Lower lobe of right lung (tissue), 2 donors: ENCODE results near the gene MAPK4. TPM values are rescaled to one million over a fixed set of nuclear protein-coding genes. Genes with fewer than 3 reads are reported as not detected.
"Not testable (repeated sequence)": the region's sequence is repeated elsewhere in the genome, so short reads cannot be mapped to it uniquely, and the experiment has no call there.

Experiments
- ATAC-seq, 2 donors: fragments of 200-7000 bp; cut with Tn5 transposase; one replicate each; pipeline ENCODE4 v1.9.1; 2020 to 2022; ENCODE audit warnings: mild to moderate bottlenecking in 2 of 2, moderate library complexity in 2 of 2
- DNase-seq: peaks from one replicate; pipeline ENCODE4 v3.0.0-alpha.2; 2020
- H3K27ac ChIP-seq: fragments of 200-600 bp; one replicate; pipeline ENCODE4 v1.8.0; 2022
- H3K27me3 ChIP-seq: fragments of 200-600 bp; one replicate; pipeline ENCODE4 v1.8.0; 2022; ENCODE audit warnings: low read depth
- H3K36me3 ChIP-seq: fragments of 200-600 bp; one replicate; pipeline ENCODE4 v1.8.0; 2022; ENCODE audit warnings: mild to moderate bottlenecking
- H3K4me1 ChIP-seq: fragments of 200-600 bp; one replicate; pipeline ENCODE4 v1.8.0; 2022
- H3K4me3 ChIP-seq: fragments of 200-600 bp; one replicate; pipeline ENCODE4 v1.8.0; 2022; ENCODE audit warnings: mild to moderate bottlenecking
- H3K9me3 ChIP-seq: fragments of 200-600 bp; one replicate; pipeline ENCODE4 v1.8.0; 2022
- intact Hi-C: fragments of 100-400 bp; cut with DNase I; formaldehyde crosslinking; loops from one replicate; pipeline ENCODE4 v1.11.0; 2022
- total RNA-seq: library from RNA; stranded (reverse); fragmentation: NEBNext Ultra II Directional; extraction: Animal tissue kit (Norgen Biotek cat#: 25700); gene quantifications from one replicate; pipeline ENCODE4 v1.2.1, GENCODE V29; 2021
- TF ChIP-seq, protein P1 (sequence below): fragments of 200-600 bp; IDR thresholded peaks from one replicate; pipeline ENCODE4 v1.8.0; 2022; ENCODE audit warnings: antibody characterized with exemption, mild to moderate bottlenecking
- donor health status: DM: no; HTN: yes; CAD: no; lungs with severe emphysema.

MAPK4 gene
- total RNA-seq, 1 donor from 2014 or later = 2.9 TPM

DNA sequence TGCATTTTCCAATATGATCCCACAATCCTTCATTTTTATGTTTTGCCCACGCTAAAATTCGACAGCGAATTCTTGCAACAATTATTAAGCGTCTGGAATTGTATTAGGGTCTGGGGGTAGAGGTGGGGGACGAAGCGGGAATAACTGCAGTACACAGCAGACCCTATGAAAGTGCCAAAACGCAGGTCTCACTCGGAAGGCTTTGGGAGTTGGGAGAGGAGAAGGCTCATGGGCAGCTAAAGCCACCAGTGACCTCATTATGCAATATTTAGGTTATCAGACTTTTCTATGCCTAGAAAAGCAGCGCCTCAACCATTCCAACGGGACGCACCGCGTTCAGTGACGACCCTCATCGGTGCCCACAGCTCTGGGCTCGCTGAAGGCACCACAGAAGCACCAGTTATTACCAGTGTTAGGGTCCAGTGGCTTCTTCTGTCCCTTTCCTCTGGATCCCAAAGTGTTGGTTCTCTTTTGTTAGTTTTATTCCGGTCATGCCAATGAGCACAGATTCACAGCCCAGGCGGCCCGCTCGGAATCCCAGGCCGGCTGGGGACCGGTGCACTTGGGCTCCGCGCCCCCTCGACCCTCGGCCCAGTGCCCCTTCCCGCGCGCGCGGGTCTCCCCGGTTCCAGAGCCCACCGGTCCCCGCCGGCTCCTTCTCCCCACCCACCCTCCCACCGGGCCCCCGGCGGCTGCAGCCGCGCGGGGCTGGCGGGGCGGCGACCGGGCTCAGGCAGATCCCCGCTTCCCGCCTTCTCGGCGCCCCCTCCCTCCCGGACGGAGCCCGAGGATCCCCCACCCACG is 737 bp upstream of the MAPK4 start:
- TF ChIP-seq, protein P1, sequence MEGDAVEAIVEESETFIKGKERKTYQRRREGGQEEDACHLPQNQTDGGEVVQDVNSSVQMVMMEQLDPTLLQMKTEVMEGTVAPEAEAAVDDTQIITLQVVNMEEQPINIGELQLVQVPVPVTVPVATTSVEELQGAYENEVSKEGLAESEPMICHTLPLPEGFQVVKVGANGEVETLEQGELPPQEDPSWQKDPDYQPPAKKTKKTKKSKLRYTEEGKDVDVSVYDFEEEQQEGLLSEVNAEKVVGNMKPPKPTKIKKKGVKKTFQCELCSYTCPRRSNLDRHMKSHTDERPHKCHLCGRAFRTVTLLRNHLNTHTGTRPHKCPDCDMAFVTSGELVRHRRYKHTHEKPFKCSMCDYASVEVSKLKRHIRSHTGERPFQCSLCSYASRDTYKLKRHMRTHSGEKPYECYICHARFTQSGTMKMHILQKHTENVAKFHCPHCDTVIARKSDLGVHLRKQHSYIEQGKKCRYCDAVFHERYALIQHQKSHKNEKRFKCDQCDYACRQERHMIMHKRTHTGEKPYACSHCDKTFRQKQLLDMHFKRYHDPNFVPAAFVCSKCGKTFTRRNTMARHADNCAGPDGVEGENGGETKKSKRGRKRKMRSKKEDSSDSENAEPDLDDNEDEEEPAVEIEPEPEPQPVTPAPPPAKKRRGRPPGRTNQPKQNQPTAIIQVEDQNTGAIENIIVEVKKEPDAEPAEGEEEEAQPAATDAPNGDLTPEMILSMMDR = no peak

DNA sequence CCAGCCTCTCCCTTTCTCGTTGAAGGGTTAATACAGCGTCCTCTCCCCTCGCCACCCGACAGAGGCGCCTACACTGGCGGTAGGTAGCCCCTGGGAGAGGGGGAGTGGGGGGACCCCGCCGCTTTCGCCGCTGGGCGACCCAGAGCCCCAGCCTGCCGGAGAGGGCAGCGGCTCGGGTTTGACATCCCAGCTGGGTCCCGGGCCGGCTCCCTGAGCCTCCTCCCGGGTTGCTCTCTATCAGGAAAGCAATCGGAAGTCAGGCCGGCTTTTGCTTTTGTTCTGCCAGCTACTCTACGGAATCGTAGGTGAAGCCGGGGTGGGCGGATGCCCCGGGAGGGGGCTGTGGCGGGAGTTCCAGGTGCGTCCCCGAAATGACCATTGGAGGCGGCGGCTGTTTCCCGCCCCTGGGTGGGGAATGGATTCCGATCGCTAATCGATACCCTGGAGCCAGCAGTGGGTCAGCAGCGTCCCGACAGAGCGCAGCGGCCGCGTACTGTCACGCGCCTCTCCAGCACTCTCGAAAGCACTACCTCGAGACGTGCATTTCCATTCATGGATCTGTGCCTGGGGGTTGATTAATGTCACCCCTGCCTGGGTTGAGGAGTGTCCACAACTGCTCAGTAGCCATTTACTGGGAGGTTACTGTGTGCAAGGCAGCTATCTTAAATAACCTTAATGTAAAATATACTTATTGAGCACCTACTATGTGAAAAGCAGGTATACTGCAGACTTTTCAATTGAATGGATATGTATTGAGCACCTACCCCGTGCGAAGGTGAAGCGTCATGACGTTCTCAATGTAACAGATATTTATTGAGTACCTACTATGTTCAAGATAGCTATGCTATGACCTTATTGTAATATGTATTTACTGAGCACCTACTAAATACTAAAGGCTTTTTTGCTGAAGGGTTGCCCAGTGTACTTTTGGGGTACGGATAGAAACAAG is 1.1 kb downstream of the MAPK4 start:
- ATAC-seq (peak; percentile 34 to 43), DNase-seq (no peak)
- intact Hi-C loops = no loop called here
- Histone ChIP-seq H3K4me3 (peak overlapping the region; percentile 62), H3K4me1 (peaks cover 12% of the 10 kb centered on the region), H3K27me3 (peaks cover 40% of the 10 kb centered on the region), H3K36me3 (no peaks in the 10 kb centered on the region), H3K9me3 (no peaks in the 10 kb centered on the region), H3K27ac (no peak overlapping the region)
- TF ChIP-seq, protein P1 = no peak

More for the DNA sequence above, 737 bp upstream of the MAPK4 start:
- Histone ChIP-seq H3K9me3 (no peaks in the 10 kb centered on the region), H3K27ac (no peak overlapping the region), H3K4me3 (peak overlapping the region; percentile 50), H3K4me1 (peaks cover 12% of the 10 kb centered on the region), H3K36me3 (no peaks in the 10 kb centered on the region), H3K27me3 (peaks cover 39% of the 10 kb centered on the region)
- no peak for DNase-seq
- intact Hi-C loops = no loop called here
- peak in 1 of 2 donors; percentile 20 for ATAC-seq

DNA sequence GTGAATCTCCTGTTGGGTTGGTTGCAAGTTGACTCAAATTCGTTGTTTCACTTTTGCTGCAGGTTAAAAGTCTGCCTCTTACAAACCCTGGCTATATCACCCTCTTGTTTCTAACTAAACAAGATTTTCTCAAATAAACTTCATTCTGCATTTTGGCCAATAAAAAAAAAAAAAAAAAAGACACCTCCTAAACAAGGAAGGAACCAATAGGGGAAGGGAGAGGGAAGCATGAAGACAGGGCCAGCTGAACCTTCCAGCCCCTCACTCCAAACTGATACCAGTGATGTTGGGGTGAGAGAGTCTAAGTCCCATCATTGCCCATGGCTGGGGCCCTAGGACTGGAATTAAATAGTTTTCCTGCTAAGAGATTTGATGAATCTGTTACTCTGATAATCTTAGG is 2.4 kb downstream of the MAPK4 start:
- H3K9me3 ChIP-seq, H3K36me3 ChIP-seq, H3K27ac ChIP-seq, H3K4me3 ChIP-seq, ATAC-seq, DNase-seq, intact Hi-C loops: not testable (repeated sequence)
- Histone ChIP-seq H3K4me1 (peaks cover 12% of the 10 kb centered on the region), H3K27me3 (peaks cover 33% of the 10 kb centered on the region)

DNA sequence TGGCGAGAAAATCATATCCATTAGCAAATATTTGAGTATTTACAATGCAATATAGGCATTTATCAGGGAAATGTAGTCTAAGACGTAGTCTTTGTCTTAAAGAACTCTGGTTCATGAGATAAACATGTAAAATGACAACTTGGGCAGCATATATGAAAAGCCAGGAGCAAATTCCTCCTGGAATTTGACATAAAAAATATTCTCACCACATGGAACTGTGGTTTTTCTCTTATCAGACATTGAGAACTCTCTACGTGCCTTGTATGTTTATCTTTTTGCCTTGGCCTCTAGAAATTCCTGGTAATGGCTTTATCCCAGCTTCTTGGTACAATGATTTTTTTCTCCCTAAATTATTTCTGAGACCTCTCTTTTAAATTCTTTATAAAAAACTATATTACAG is 2.8 kb downstream of the MAPK4 start:
- intact Hi-C loops = no loop called here
- DNase-seq (no peak), ATAC-seq (no peak)
- peaks cover 12% of the 10 kb centered on the region for H3K4me1 ChIP-seq
- H3K9me3 ChIP-seq = no peaks in the 10 kb centered on the region
- no peak overlapping the region for H3K4me3 ChIP-seq
- H3K36me3 ChIP-seq = no peaks in the 10 kb centered on the region
- TF ChIP-seq, protein P1 = no peak
- no peak overlapping the region for H3K27ac ChIP-seq
- H3K27me3 ChIP-seq = peaks cover 33% of the 10 kb centered on the region

DNA sequence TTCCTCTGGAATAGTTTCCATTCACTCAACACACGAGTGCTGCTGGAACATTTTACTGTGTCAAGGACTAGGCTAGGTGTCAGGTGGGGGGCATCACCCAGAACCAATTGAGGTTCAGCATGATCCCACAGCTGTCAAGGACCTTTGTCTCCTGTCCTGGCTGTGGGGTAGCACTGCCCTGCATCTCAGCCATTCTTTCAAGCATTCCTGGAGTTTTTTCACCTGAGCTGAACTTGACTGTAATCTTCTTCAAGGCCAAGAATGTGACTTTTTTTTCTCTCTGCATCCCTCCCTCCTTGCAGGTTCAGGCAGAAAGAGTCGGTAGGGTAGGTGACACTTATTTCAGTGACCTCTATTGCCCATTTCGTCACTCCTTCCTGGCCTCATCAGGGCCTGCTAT is 3.5 kb downstream of the MAPK4 start:
- no peak for ATAC-seq
- Histone ChIP-seq H3K9me3 (no peaks in the 10 kb centered on the region), H3K27ac (no peak overlapping the region), H3K36me3 (no peaks in the 10 kb centered on the region), H3K27me3 (peaks cover 33% of the 10 kb centered on the region), H3K4me3 (no peak overlapping the region), H3K4me1 (peaks cover 12% of the 10 kb centered on the region)
- TF ChIP-seq, protein P1 = no peak
- intact Hi-C loops = no loop called here
- DNase-seq = no peak
